SU-DHL-6 (cell line): ENCODE measurements around the gene PPM1H.

ENCODE experiments used
- EZH2phosphoT487 ChIP-seq: fragments of 200-600 bp; sonication (generic), shearing (Covaris generic); conservative IDR thresholded peaks from 2 replicates; pipeline ENCODE4 v1.6.1; 2018; ENCODE audit warnings: mild to moderate bottlenecking, antibody characterized with exemption, low read length, moderate library complexity, mixed read lengths
- TF ChIP-seq, protein P1 (sequence below): fragments of 200-600 bp; sonication (generic); IDR thresholded peaks from one replicate; pipeline ENCODE4 v1.5.1; 2017; ENCODE audit warnings: antibody characterized with exemption, mild to moderate bottlenecking, low read length, moderate library complexity; ENCODE audit not compliant: insufficient read depth, poor library complexity, severe bottlenecking

DNA sequence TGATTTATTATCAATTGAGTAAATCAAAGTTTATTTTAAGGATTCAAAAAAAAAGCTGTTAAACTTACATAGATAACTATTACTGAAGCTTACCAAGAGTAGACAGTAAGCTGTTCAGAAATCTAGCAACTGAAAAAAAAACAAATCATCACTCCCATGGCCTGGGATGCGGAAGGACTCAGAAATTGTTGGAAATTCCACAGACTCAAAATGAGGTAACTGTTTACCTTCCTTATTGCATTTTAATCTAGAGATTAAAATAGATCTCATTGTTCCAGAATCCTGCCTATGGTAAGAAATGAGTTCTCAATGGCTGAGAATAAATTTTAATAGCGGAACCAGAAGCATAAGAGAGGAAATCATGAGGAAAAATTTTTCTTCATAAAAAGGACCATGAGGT lies 87.2 kb downstream of the PPM1H start:
- TF ChIP-seq, protein P1, sequence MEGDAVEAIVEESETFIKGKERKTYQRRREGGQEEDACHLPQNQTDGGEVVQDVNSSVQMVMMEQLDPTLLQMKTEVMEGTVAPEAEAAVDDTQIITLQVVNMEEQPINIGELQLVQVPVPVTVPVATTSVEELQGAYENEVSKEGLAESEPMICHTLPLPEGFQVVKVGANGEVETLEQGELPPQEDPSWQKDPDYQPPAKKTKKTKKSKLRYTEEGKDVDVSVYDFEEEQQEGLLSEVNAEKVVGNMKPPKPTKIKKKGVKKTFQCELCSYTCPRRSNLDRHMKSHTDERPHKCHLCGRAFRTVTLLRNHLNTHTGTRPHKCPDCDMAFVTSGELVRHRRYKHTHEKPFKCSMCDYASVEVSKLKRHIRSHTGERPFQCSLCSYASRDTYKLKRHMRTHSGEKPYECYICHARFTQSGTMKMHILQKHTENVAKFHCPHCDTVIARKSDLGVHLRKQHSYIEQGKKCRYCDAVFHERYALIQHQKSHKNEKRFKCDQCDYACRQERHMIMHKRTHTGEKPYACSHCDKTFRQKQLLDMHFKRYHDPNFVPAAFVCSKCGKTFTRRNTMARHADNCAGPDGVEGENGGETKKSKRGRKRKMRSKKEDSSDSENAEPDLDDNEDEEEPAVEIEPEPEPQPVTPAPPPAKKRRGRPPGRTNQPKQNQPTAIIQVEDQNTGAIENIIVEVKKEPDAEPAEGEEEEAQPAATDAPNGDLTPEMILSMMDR: no peak
- TF ChIP-seq EZH2phosphoT487: no peak
